Endothelial cell (in vitro differentiated cells): Measurements from ENCODE around the gene NTN5. TPM values are rescaled to one million over a fixed set of nuclear protein-coding genes. Genes with fewer than 3 reads are reported as not detected.

ENCODE experiments used
- DNase-seq: peaks from one replicate; pipeline ENCODE4 v3.0.0; 2021; ENCODE audit warnings: low spot score
- H3K27ac Mint-ChIP-seq: one replicate; pipeline ENCODE4 v1.8.0; 2021; ENCODE audit warnings: mixed read lengths, inconsistent platforms; ENCODE audit not compliant: unreplicated experiment
- H3K27me3 Mint-ChIP-seq: one replicate; pipeline ENCODE4 v1.8.0; 2021; ENCODE audit warnings: mild to moderate bottlenecking, moderate library complexity, mixed read lengths, inconsistent platforms; ENCODE audit not compliant: unreplicated experiment
- H3K36me3 Mint-ChIP-seq: one replicate; pipeline ENCODE4 v1.8.0; 2021; ENCODE audit warnings: mild to moderate bottlenecking, low read depth, mixed read lengths, inconsistent platforms; ENCODE audit not compliant: unreplicated experiment
- H3K4me1 Mint-ChIP-seq: one replicate; pipeline ENCODE4 v1.8.0; 2021; ENCODE audit warnings: mild to moderate bottlenecking, mixed read lengths, inconsistent platforms; ENCODE audit not compliant: unreplicated experiment
- H3K4me3 Mint-ChIP-seq: one replicate; pipeline ENCODE4 v1.8.0; 2021; ENCODE audit warnings: mild to moderate bottlenecking, mixed read lengths, inconsistent platforms; ENCODE audit not compliant: unreplicated experiment
- H3K9me3 Mint-ChIP-seq: one replicate; pipeline ENCODE4 v1.8.0; 2021; ENCODE audit warnings: mixed read lengths, inconsistent platforms; ENCODE audit not compliant: unreplicated experiment
- CTCF ChIP-seq: fragments of 200-600 bp; sonication (generic); IDR thresholded peaks from one replicate; pipeline ENCODE4 v1.5.0; 2021; ENCODE audit warnings: antibody characterized with exemption; ENCODE audit not compliant: unreplicated experiment
- total RNA-seq: library from RNA; stranded (reverse); fragmentation: NEBNext Ultra II Directional; extraction: Animal tissue kit (Norgen Biotek cat#: 25700); gene quantifications from one replicate; pipeline ENCODE4 v1.2.1, GENCODE V29; 2021; ENCODE audit not compliant: unreplicated experiment

NTN5 gene
- total RNA-seq, 1 donor from 2014 or later, result 0.21 TPM

DNA sequence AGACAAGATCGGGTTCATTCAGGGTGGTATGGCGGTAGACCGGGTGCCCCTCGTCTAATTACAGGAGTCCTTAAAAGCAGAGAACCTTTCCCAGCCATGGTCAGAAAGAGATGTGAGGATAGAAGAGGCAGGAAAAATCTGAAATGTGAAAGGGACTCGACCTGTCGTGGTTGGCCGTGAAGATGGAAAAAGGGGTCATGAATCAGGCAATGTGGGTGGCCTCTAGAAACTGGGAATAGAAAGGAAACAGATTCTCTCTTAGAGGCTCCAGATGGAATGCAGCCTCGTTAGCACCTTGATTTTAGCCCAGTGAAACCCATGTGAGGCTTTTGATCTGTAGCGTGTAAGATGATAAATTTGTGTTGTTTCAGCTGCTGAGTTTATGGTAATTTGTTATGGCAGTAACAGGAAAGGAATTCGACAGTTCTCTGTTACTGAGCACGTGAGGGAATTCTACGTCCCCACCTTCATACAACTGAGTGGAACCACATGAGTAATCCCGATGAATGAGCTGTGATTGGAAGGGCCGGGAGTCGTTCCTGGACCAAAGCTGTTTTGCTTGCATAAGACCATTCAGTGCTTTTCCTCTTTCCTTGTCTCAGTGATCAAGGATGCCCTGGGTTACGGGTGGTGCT, 15.9 kb downstream of the NTN5 start:
- Mint-ChIP-seq H3K36me3 (no peaks in the 10 kb centered on the region), H3K9me3 (no peaks in the 10 kb centered on the region), H3K27me3 (peaks cover 2% of the 10 kb centered on the region), H3K4me1 (peaks cover 5% of the 10 kb centered on the region), H3K4me3 (no peak overlapping the region), H3K27ac (no peak overlapping the region)
- TF ChIP-seq CTCF, result no peak
- DNase-seq, result no peak

- Mint-ChIP-seq H3K4me3 (no peak overlapping the region), H3K27ac (no peak overlapping the region), H3K9me3 (no peaks in the 10 kb centered on the region), H3K27me3 (peaks cover 2% of the 10 kb centered on the region), H3K36me3 (no peaks in the 10 kb centered on the region), H3K4me1 (peaks cover 5% of the 10 kb centered on the region)
- TF ChIP-seq CTCF, result no peak
- DNase-seq, result no peak
Measured at GRCh38 chr19:48654299-48655059, 18.3 kb downstream of the NTN5 start.

DNA sequence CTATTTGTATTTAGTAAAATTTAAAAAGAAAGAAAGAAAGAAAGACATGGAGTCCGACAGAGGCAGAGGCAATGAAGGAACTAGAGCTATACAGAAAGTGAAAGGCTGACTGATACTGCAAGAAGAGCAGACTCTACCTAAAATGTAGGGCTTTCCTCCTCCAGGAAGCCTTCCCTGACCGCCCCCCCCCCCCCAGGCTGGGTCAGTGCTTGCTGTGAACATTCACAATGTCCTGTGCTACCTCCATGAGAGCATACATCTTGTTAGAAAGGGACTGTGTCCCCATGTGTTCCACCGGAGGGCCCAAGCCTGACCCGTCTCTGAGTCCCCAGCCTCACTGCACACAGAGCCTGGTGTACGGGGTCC, 21.2 kb downstream of the NTN5 start:
- no peaks in the 10 kb centered on the region for H3K9me3 Mint-ChIP-seq
- peaks cover 4% of the 10 kb centered on the region for H3K4me1 Mint-ChIP-seq
- no peak overlapping the region for H3K4me3 Mint-ChIP-seq
- H3K27me3 Mint-ChIP-seq, result peaks cover 2% of the 10 kb centered on the region
- H3K36me3 Mint-ChIP-seq, result no peaks in the 10 kb centered on the region
- no peak for DNase-seq
- no peak overlapping the region for H3K27ac Mint-ChIP-seq
- TF ChIP-seq CTCF, result no peak

DNA sequence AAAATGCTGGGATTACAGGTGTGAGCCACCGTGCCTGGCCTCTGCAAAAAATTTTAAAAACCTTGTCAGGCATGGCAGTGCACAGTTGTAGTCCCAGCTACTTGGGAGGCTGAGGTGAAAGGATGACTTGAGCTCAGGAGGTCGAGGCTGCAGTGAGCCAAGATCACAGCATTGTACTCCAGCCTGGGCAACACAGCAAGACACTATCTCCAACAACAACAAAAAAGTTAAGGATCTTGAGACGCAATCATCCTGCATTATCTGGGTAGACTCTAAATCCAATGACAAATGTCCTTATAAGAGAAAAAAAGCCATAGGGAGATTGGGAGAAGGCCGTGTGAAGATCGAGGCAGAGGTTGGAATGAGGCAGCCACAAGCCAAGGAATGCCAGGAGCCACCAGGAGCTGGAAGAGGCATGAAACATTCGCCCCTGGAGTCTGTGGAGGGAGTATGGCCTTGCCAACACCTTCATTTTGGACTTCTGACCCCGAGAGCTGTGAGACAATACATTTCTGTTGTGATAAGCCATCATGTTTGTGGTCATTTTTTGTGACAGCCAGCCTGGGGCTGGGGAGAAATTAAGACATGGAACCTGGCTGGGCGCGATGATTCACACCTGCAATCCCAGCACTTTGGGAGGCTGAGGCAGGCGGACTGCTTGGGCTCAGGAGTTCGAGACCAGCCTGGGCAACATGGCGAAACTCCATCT, 21.7 kb downstream of the NTN5 start:
- Mint-ChIP-seq H3K27me3 (peaks cover 2% of the 10 kb centered on the region), H3K9me3 (no peaks in the 10 kb centered on the region), H3K4me1 (peaks cover 3% of the 10 kb centered on the region), H3K4me3 (no peak overlapping the region), H3K27ac (no peak overlapping the region), H3K36me3 (no peaks in the 10 kb centered on the region)
- no peak for TF ChIP-seq CTCF
- no peak for DNase-seq

DNA sequence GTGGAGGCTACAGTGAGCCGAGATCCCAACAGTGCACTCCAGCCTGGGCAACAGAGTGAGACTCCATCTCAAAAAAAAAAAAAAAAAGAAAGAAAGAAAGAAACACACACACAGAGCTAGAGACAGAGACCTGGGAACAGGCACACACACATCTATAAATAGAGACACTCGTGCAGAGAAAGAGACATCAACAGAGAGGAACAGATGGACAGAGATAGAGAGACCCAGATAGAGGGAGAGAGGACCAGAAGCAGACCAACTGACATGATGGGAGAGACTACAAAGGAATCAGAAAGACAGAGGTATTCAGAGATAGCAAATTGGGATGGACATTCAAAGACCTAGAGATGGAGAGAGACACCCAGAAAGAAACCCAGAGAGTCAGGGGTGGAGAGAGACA, 24.7 kb downstream of the NTN5 start:
- Mint-ChIP-seq H3K27ac (no peak overlapping the region), H3K4me3 (no peak overlapping the region), H3K36me3 (no peaks in the 10 kb centered on the region), H3K27me3 (peaks cover 5% of the 10 kb centered on the region), H3K4me1 (peaks cover 12% of the 10 kb centered on the region), H3K9me3 (no peaks in the 10 kb centered on the region)
- no peak for DNase-seq
- no peak for TF ChIP-seq CTCF
